CD8-positive, alpha-beta memory T cell (primary cell): ENCODE measurements around the gene CLMN. TPM values are rescaled to one million over a fixed set of nuclear protein-coding genes. Genes with fewer than 3 reads are reported as not detected.

Experiments
- CTCF ChIA-PET: fragments of 350-600 bp; sonication (Branson Sonifier 250); formaldehyde crosslinking; loops from one replicate; lab custom pipeline; 2021; ENCODE audit warnings: antibody characterized with exemption; lab: Charles Lee
- POLR2A ChIA-PET: fragments of 350-600 bp; sonication (Branson Sonifier 250); formaldehyde crosslinking; loops from one replicate; lab custom pipeline; 2021; ENCODE audit warnings: antibody characterized with exemption; lab: Charles Lee
- DNase-seq, 5 donors: peaks; one replicate each; pipeline versions ENCODE4 v3.0.0 to v3.0.0-alpha.2; 2020 to 2022; ENCODE audit warnings: mixed read lengths in 1 of 5
- H3K27ac ChIP-seq: one replicate; pipeline ENCODE4 v1.7.0; 2013; ENCODE audit warnings: low read depth, mild to moderate bottlenecking, low read length, moderate library complexity
- H3K27me3 ChIP-seq: 2 replicates; pipeline ENCODE4 v1.7.0; 2013; ENCODE audit warnings: low read length, mild to moderate bottlenecking; ENCODE audit not compliant: insufficient read depth, poor library complexity, severe bottlenecking
- H3K36me3 ChIP-seq: 2 replicates; pipeline ENCODE4 v1.7.0; 2013; ENCODE audit warnings: mild to moderate bottlenecking, low read length, moderate library complexity; ENCODE audit not compliant: insufficient read depth
- H3K4me1 ChIP-seq: 2 replicates; pipeline ENCODE4 v1.7.0; 2013; ENCODE audit warnings: mild to moderate bottlenecking, low read length, moderate library complexity; ENCODE audit not compliant: insufficient read depth
- H3K4me3 ChIP-seq: 2 replicates; pipeline ENCODE4 v1.7.0; 2013; ENCODE audit warnings: mild to moderate bottlenecking, low read length
- H3K9me3 ChIP-seq: 2 replicates; pipeline ENCODE4 v1.7.0; 2013; ENCODE audit warnings: mild to moderate bottlenecking, low read length
- H3K27ac Mint-ChIP-seq, 8 donors: one replicate each; pipeline ENCODE4 v1.8.0; 2020 to 2021; ENCODE audit warnings: mixed read lengths in 8 of 8, mild to moderate bottlenecking in 6 of 8, inconsistent platforms in 3 of 8, moderate library complexity in 3 of 8
- H3K27me3 Mint-ChIP-seq, 2 donors: one replicate each; pipeline ENCODE4 v1.8.0; 2020 to 2021; ENCODE audit warnings: mixed read lengths in 2 of 2, mild to moderate bottlenecking in 1 of 2, moderate library complexity in 1 of 2
- H3K36me3 Mint-ChIP-seq, 3 donors: one replicate each; pipeline ENCODE4 v1.8.0; 2020 to 2021; ENCODE audit warnings: mixed read lengths in 3 of 3, inconsistent platforms in 1 of 3, mild to moderate bottlenecking in 1 of 3
- H3K4me1 Mint-ChIP-seq, 3 donors: one replicate each; pipeline ENCODE4 v1.8.0; 2020 to 2021; ENCODE audit warnings: mixed read lengths in 3 of 3, inconsistent platforms in 1 of 3, mild to moderate bottlenecking in 1 of 3
- H3K4me3 Mint-ChIP-seq, 7 donors: one replicate each; pipeline ENCODE4 v1.8.0; 2020 to 2021; ENCODE audit warnings: mixed read lengths in 7 of 7, mild to moderate bottlenecking in 6 of 7, moderate library complexity in 4 of 7, inconsistent platforms in 2 of 7
- H3K9me3 Mint-ChIP-seq, 5 donors: one replicate each; pipeline ENCODE4 v1.8.0; 2020 to 2022; ENCODE audit warnings: mixed read lengths in 5 of 5, mild to moderate bottlenecking in 3 of 5, moderate library complexity in 2 of 5, inconsistent platforms in 1 of 5
- polyA plus RNA-seq: library from polyadenylated mRNA; unstranded; fragments of 300-500 nt; fragmentation: Illumina TruSeq; gene quantifications from one replicate; pipeline ENCODE4 v1.2.3, GENCODE V29; 2021
- total RNA-seq, 2 experiments: library from RNA; stranded (reverse); gene quantifications; one replicate each; pipeline ENCODE4 v1.2.3, GENCODE V29; 2021

CLMN gene
- total and polyA plus RNA-seq, 3 experiments from 2014 or later, result 0.15 to 0.72 (median 0.29) TPM

DNA sequence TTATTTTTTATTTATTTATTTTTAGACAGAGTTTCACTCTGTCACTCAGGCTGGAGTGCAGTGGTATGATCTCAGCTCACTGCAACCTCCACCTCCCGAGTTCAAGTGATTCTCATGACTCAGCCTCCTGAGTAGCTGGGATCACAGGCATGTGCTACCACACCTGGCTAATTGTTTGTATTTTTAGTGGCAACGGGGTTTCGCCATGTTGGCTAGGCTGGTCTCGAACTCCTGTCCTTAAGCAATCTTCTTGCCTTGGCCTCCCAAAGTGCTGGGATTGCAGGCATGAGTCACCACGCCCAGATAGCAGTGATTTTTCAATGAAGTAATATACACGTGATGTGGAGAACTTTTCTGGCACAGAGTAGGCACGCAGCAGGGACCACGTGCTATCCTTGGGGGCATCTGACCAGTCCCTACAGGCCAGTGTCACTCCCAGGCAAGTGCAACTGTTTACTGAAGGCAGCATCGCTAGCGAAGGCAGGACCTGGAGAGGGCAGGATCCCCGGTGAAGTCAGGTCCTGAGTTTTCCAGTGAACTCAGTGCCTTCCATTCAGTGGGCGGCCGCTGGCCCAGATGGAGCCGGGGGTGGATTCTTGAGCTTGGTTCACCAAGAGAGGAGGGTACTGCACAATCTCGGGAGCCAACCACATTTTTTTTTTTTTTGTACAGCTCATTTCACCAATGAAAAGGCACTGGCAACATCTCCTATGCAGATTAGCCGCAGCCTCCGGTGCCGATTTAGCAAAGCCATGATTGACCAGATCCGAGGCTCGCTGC lies 11.1 kb upstream of the CLMN start:
- H3K4me1 ChIP-seq, result no peaks in the 10 kb centered on the region
- no peak overlapping the region for H3K27ac ChIP-seq
- no peak for DNase-seq
- H3K36me3 Mint-ChIP-seq, result no peaks in the 10 kb centered on the region
- no peaks in the 10 kb centered on the region for H3K9me3 ChIP-seq
- POLR2A ChIA-PET, result no interaction called here
- no peak overlapping the region for H3K4me3 ChIP-seq
- no peaks in the 10 kb centered on the region for H3K36me3 ChIP-seq
- H3K27me3 ChIP-seq, result no peaks in the 10 kb centered on the region
- H3K27me3 Mint-ChIP-seq, result peaks cover 12 to 41% of the 10 kb centered on the region in 2 donors
- no peak overlapping the region for H3K27ac Mint-ChIP-seq
- no peaks in the 10 kb centered on the region for H3K9me3 Mint-ChIP-seq
- no peak overlapping the region for H3K4me3 Mint-ChIP-seq
- H3K4me1 Mint-ChIP-seq, result no peaks in the 10 kb centered on the region
- CTCF ChIA-PET, result no interaction called here

- Histone ChIP-seq H3K9me3 (no peaks in the 10 kb centered on the region), H3K27ac (no peak overlapping the region), H3K27me3 (no peaks in the 10 kb centered on the region), H3K4me1 (no peaks in the 10 kb centered on the region), H3K4me3 (no peak overlapping the region), H3K36me3 (no peaks in the 10 kb centered on the region)
- Mint-ChIP-seq H3K27ac (no peak overlapping the region), H3K9me3 (no peaks in the 10 kb centered on the region), H3K4me1 (no peaks in the 10 kb centered on the region), H3K27me3 (peaks cover 12 to 43% of the 10 kb centered on the region in 2 donors), H3K4me3 (no peak overlapping the region), H3K36me3 (no peaks in the 10 kb centered on the region)
- DNase-seq, result no peak
- CTCF ChIA-PET, result no interaction called here
- POLR2A ChIA-PET, result no interaction called here
Measured at GRCh38 chr14:95329941-95330340, 10.2 kb upstream of the CLMN start.

DNA sequence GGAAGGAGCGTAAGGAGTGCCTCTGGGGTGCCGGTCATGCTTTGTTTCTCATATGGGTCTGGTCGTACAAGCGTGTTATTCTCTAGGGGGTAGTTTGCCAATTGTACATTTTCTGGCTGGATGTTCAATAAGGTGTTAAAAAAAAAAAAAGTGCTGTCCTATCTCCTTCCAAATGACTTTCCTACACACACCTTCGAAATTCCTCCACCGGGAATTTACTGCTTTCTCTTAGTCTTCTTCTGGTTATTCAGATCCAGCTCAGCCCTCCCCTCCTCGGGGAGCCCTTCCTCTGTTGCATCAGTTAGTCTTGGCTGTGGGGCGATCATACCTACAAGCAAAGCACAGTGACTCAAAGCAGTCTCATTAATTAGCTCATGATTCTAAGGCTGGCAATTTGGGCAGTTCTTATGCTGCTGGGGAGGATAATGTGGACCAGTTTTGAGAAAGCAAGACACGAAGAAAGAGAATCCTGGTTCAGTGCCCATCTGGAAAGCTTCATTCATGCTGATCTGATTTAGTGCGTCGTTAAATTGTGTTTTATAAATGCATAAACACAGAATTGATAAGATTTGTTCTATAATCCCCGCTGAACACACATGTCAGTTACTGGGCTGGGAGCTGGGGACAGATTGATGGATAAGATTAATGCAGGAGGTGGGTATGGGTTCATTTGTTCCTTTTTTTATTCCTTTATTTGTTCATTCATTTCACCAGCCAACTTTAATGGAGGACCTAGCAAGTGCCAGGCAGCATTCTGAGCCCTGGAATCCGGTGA lies 9.2 kb upstream of the CLMN start:
- CTCF ChIA-PET, result no interaction called here
- no peaks in the 10 kb centered on the region for H3K36me3 Mint-ChIP-seq
- H3K27me3 ChIP-seq, result no peaks in the 10 kb centered on the region
- no peak for DNase-seq
- no peaks in the 10 kb centered on the region for H3K4me1 ChIP-seq
- no peaks in the 10 kb centered on the region for H3K9me3 Mint-ChIP-seq
- H3K9me3 ChIP-seq, result no peaks in the 10 kb centered on the region
- POLR2A ChIA-PET, result no interaction called here
- H3K4me3 Mint-ChIP-seq, result no peak overlapping the region
- no peaks in the 10 kb centered on the region for H3K4me1 Mint-ChIP-seq
- H3K36me3 ChIP-seq, result no peaks in the 10 kb centered on the region
- H3K4me3 ChIP-seq, result no peak overlapping the region
- H3K27ac Mint-ChIP-seq, result no peak overlapping the region
- no peak overlapping the region for H3K27ac ChIP-seq
- H3K27me3 Mint-ChIP-seq, result peaks cover 12 to 42% of the 10 kb centered on the region in 2 donors

GRCh38 chr14:95327558-95328374 lies 8.1 kb upstream of the CLMN start:
- no peaks in the 10 kb centered on the region for H3K36me3 ChIP-seq
- Mint-ChIP-seq H3K36me3 (no peaks in the 10 kb centered on the region), H3K27ac (no peak overlapping the region), H3K9me3 (no peaks in the 10 kb centered on the region), H3K4me3 (no peak overlapping the region), H3K4me1 (no peaks in the 10 kb centered on the region), H3K27me3 (peaks cover 14 to 47% of the 10 kb centered on the region in 2 donors)
- ChIA-PET POLR2A (no interaction called here), CTCF (no interaction called here)
- H3K27ac ChIP-seq, result no peak overlapping the region
- H3K4me3 ChIP-seq, result no peak overlapping the region
- no peaks in the 10 kb centered on the region for H3K4me1 ChIP-seq
- no peak for DNase-seq
- no peaks in the 10 kb centered on the region for H3K27me3 ChIP-seq
- H3K9me3 ChIP-seq, result no peaks in the 10 kb centered on the region

GRCh38 chr14:95326987-95327386 lies 7.3 kb upstream of the CLMN start:
- POLR2A ChIA-PET, result no interaction called here
- DNase-seq, result no peak
- Mint-ChIP-seq H3K4me1 (no peaks in the 10 kb centered on the region), H3K4me3 (no peak overlapping the region), H3K27ac (no peak overlapping the region), H3K9me3 (no peaks in the 10 kb centered on the region), H3K27me3 (peaks cover 14 to 53% of the 10 kb centered on the region in 2 donors), H3K36me3 (no peaks in the 10 kb centered on the region)
- CTCF ChIA-PET, result no interaction called here
- Histone ChIP-seq H3K4me3 (no peak overlapping the region), H3K4me1 (no peaks in the 10 kb centered on the region), H3K9me3 (no peaks in the 10 kb centered on the region), H3K36me3 (no peaks in the 10 kb centered on the region), H3K27ac (no peak overlapping the region), H3K27me3 (no peaks in the 10 kb centered on the region)

- Mint-ChIP-seq H3K27ac (no peak overlapping the region), H3K4me1 (peaks cover 1 to 5% (median 4%) of the 10 kb centered on the region in 3 donors), H3K27me3 (peaks cover 14 to 45% of the 10 kb centered on the region in 2 donors), H3K4me3 (no peak overlapping the region), H3K36me3 (no peaks in the 10 kb centered on the region), H3K9me3 (no peaks in the 10 kb centered on the region)
- no peaks in the 10 kb centered on the region for H3K27me3 ChIP-seq
- no peaks in the 10 kb centered on the region for H3K36me3 ChIP-seq
- H3K9me3 ChIP-seq, result no peaks in the 10 kb centered on the region
- peaks cover under 1% of the 10 kb centered on the region for H3K4me1 ChIP-seq
- ChIA-PET CTCF (no interaction called here), POLR2A (no interaction called here)
- no peak overlapping the region for H3K27ac ChIP-seq
- DNase-seq, result no peak
- H3K4me3 ChIP-seq, result no peak overlapping the region
Measured at GRCh38 chr14:95323917-95324316, 4.2 kb upstream of the CLMN start.

DNA sequence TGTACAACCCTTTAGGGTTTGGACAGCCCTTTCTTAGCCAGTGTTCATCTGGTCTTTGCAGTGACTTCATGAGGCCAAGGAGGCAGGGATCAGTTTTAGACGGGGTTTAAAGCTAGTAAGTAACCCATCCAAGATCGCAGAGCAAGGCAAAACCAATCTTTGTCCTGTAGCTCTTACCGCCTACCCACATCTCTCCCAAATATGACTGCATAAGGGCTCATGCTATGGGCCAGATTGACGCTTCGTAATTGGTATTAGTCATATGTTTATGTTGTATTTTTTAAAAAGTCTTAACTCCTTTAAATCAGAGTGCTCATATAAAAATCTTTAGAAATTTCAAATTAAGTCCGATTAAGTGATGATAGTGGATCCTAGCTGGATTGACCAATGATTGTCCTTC lies 3.7 kb upstream of the CLMN start:
- Histone ChIP-seq H3K27ac (no peak overlapping the region), H3K36me3 (no peaks in the 10 kb centered on the region), H3K27me3 (peaks cover 3% of the 10 kb centered on the region), H3K9me3 (no peaks in the 10 kb centered on the region), H3K4me1 (peaks cover 5% of the 10 kb centered on the region), H3K4me3 (no peak overlapping the region)
- no peak overlapping the region for H3K27ac Mint-ChIP-seq
- POLR2A ChIA-PET, result no interaction called here
- H3K4me3 Mint-ChIP-seq, result no peak overlapping the region
- no peaks in the 10 kb centered on the region for H3K9me3 Mint-ChIP-seq
- peaks cover 12 to 45% of the 10 kb centered on the region in 2 donors for H3K27me3 Mint-ChIP-seq
- H3K36me3 Mint-ChIP-seq, result no peaks in the 10 kb centered on the region
- H3K4me1 Mint-ChIP-seq, result peaks cover 7 to 10% (median 10%) of the 10 kb centered on the region in 3 donors
- CTCF ChIA-PET, result no interaction called here
- no peak for DNase-seq

- Histone ChIP-seq H3K27ac (no peak overlapping the region), H3K9me3 (no peaks in the 10 kb centered on the region), H3K4me3 (no peak overlapping the region), H3K4me1 (peaks cover 5% of the 10 kb centered on the region), H3K36me3 (no peaks in the 10 kb centered on the region), H3K27me3 (peaks cover 10% of the 10 kb centered on the region)
- H3K4me1 Mint-ChIP-seq, result peaks cover 13 to 15% (median 15%) of the 10 kb centered on the region in 3 donors
- no peak overlapping the region for H3K27ac Mint-ChIP-seq
- peaks cover 16 to 45% of the 10 kb centered on the region in 2 donors for H3K27me3 Mint-ChIP-seq
- no peak overlapping the region for H3K4me3 Mint-ChIP-seq
- no peak for DNase-seq
- POLR2A ChIA-PET, result no interaction called here
- CTCF ChIA-PET, result no interaction called here
- no peaks in the 10 kb centered on the region for H3K9me3 Mint-ChIP-seq
- H3K36me3 Mint-ChIP-seq, result no peaks in the 10 kb centered on the region
Measured at GRCh38 chr14:95322651-95323050, 2.9 kb upstream of the CLMN start.
